Erythroblast (primary cell): ENCODE data around the gene NCAM2.

ENCODE experiments used
- DNase-seq, 2 experiments: peaks; one replicate each; lab custom pipeline; 2025; lab: John Stamatoyannopoulos, UW
- GATA1 ChIP-seq: IDR thresholded peaks from 2 replicates; pipeline ENCODE4 v1.6.1; 2011; ENCODE audit warnings: low read depth, mild to moderate bottlenecking, control low read depth, low read length, moderate library complexity
- POLR2A ChIP-seq: IDR thresholded peaks from 2 replicates; pipeline ENCODE4 v1.6.1; 2011; ENCODE audit warnings: mild to moderate bottlenecking, low read length

NCAM2 gene

GRCh38 chr21:21046063-21046462 is 47.9 kb downstream of the NCAM2 start:
- TF ChIP-seq GATA1 (no peak), POLR2A (no peak)
- no peak for DNase-seq

DNA sequence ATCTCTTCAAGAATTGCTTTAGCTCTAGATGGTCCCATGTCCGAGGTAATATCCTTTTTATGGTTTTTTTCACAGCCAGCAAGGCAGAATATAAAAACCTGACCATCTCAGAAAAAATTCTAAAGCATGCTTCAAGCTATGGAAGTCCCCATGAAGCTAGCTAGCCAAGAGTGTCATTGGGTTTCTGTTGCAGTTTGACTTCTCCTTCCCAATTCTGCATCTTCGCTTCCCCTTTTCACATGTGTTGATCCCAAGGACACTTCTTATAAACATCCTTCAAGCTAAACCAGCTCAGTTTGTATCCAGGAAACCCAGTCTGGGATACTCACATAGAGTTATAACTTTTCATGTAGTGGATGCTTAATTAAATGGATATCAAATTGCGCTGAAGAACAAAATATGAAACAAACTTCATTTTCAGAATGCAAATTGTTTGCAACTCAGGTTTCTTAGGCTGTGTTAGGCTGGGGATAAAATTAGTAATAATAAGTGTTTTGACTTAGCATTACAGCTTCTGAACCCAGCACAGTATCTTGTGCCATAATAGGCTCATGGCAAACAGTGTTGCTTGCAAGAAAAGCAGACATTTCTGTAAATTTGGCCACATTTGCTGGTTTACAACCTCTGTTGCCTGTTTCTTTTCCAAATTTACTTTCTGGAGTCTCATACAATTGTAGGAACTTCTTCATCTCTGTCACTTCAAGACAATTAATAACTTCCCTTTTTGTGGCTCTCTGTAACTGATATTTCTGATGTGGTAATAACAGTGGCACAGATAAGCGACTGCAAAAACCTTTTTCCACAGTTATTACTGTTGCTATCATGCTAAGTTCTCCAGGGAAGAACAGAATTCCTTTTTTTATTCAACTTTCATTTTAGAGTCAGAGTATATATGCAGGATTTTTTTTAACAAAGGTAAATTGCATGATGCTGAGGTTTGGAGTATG is 53.2 kb downstream of the NCAM2 start:
- TF ChIP-seq POLR2A (no peak), GATA1 (no peak)
- DNase-seq = no peak

DNA sequence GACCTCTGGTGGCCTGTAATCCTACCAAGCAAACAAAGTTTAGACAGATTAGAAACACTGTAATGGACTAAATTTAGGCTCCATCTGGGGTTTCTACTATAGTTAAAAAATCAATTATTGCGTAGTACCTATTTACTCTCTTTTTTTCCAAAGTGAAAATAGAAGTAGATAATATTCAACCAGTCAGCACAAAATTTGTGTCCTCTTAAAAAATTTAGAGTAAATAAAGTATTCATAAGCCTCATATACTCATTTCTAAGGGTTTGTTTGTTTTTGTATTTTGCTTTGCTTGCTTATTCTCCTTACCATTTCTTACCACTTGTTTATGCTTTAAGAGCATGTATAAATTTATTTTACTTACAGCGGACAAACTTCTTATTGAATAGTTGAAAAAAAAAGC is 54.5 kb downstream of the NCAM2 start:
- no peak for TF ChIP-seq POLR2A
- no peak for TF ChIP-seq GATA1
- DNase-seq = no peak

GRCh38 chr21:21057349-21058062 is 59.3 kb downstream of the NCAM2 start:
- TF ChIP-seq GATA1 = no peak
- no peak for TF ChIP-seq POLR2A
- DNase-seq = no peak

DNA sequence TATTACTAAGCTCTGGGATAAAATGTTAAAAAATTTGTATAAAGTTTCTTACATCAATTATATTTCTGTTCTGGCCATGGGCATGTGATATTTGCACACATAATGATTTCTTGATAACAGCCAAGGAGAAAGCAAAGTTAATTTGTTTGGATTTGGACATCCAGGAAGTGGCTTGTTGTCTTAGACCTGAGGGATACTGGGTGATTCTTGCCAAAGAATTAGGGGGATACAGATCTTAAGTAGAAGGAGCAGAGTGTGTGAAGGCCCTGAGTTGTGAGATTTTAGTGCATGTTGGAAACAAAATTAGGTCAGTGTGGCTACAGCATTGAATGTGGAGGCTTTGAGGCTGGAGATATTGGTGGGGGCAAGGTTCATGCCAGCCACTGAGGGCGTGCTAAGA is 65.6 kb downstream of the NCAM2 start:
- no peak for DNase-seq
- no peak for TF ChIP-seq GATA1
- TF ChIP-seq POLR2A = no peak

- no peak for TF ChIP-seq GATA1
- no peak for TF ChIP-seq POLR2A
- no peak for DNase-seq
These were observed 66.1 kb downstream of the NCAM2 start for GRCh38 chr21:21064353-21064752.

DNA sequence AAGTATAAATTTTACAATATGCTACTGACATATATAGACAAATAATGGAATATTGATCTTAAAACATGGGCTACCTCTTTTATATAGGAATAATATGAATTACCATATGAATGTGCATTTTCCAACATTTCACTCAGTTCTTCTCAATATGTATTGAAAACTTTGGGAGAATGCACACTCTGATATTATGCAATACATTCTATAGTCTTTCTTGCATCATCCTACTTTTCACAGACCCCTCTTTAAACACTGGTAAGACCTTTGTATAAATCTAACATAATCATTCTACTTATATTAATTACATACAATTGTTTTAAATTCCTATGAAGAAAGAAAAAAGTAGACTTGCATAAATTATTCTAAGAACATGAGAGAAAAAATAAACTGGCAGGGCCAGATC is 69.2 kb downstream of the NCAM2 start:
- TF ChIP-seq POLR2A = no peak
- no peak for TF ChIP-seq GATA1
- DNase-seq = no peak

DNA sequence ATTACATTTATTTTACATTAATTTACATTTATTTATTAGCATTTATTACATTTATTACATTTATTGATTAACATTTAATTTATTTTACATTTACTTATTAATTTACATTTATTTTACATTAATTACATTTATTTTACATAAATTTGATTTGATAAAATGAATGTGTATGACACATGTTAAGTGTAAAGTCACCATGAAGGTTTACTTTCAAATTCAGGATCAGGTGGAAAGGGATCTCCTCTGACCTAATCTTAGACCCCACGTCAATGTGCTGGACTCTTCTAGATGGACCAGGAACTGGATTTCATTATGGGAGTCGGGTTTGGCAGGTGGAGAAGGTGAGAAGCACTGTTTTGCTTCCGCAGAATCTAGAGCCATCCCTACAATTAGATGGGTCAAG is 76.1 kb downstream of the NCAM2 start:
- no peak for TF ChIP-seq POLR2A
- no peak for TF ChIP-seq GATA1
- DNase-seq = no peak

GRCh38 chr21:21076051-21076450 is 77.8 kb downstream of the NCAM2 start:
- no peak for DNase-seq
- no peak for TF ChIP-seq POLR2A
- TF ChIP-seq GATA1 = no peak

DNA sequence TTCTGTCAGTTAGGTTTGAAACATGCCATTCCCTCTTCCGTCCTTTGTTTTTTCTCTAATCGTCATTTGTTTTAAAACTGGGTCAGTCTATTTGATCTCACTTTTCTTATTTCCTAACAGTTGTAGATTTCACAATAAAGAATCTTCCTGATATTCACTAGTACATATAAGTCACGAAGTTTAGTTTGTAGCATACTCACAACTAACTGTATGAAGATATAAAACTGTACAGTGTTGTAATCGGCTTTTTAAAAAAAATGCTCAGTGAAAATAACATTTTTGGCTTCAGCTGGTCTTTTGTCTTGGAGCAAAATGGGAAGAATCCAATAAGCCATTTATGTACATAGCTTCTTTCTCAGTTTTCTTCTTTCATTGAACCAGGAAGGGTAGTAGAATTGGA is 78.3 kb downstream of the NCAM2 start:
- TF ChIP-seq POLR2A (no peak), GATA1 (no peak)
- DNase-seq = no peak

GRCh38 chr21:21079646-21080045 is 81.4 kb downstream of the NCAM2 start:
- no peak for DNase-seq
- TF ChIP-seq GATA1 (no peak), POLR2A (no peak)

GRCh38 chr21:21084179-21084578 is 86.0 kb downstream of the NCAM2 start:
- DNase-seq = no peak
- TF ChIP-seq GATA1 (no peak), POLR2A (no peak)

GRCh38 chr21:21085206-21085605 is 87.0 kb downstream of the NCAM2 start:
- TF ChIP-seq GATA1 (no peak), POLR2A (no peak)
- no peak for DNase-seq

DNA sequence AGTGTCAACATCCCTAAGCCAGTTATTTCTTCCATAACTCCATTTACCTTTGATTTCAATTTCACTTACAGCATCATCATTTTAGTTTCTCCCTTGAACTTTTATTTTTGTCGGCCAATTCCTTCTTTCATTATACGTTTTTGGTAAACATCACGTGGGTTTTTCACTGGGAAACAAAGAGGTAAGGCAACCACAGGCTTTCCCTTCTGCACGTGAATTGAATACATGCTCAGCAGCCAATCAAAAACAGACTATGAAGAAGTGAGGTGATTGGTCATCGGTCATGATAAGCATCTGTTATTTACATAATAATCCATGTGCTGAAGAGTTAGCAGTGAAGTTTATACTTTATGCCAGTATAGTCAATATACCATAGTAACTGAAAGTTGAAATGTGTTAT is 98.7 kb downstream of the NCAM2 start:
- no peak for DNase-seq
- TF ChIP-seq GATA1 (no peak), POLR2A (no peak)

DNA sequence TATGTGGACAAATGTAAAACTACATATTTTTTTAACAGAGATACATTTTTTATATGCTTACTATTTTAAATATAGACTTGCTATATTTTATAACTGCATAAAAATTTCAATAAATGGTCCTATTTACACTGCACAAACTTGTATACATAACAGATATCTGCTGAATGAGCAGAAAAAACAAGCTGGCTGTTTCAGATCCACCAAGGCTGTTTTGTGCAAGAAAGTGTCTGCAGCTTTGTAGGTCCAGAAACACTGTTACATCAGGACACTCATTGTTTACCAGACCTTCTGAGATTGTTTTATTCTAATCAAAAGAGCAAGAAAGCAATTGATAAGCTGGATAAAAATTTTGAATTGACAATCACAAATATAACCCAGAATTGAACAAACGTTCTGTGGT is 99.3 kb downstream of the NCAM2 start:
- TF ChIP-seq GATA1 (no peak), POLR2A (no peak)
- DNase-seq = no peak
